ENCODE data around the gene FAM200A.
"Not testable (repeated sequence)": the region's sequence is repeated elsewhere in the genome, so short reads cannot be mapped to it uniquely, and the experiment has no call there.

FAM200A gene

GRCh38 chr7:99568770-99569169, 16.9 kb upstream of the FAM200A start:
- not testable (repeated sequence) for H2BK12ac ChIP-seq (ENCODE audit: low read length in 2 of 2); DNase-seq; H3K9me3 ChIP-seq (ENCODE audit: control insufficient read depth, low read length); H2BK5ac ChIP-seq (ENCODE audit: low read depth, low read length, poor library complexity, severe bottlenecking); H3K4me1 ChIP-seq (ENCODE audit: control insufficient read depth, insufficient read depth, low read depth, low read length); H2BK120ac ChIP-seq (ENCODE audit: low read depth, low read length); H2AK5ac ChIP-seq (ENCODE audit: low read length, severe bottlenecking); H3K4me2 ChIP-seq (ENCODE audit: low read length, poor library complexity, severe bottlenecking); H4K91ac ChIP-seq (ENCODE audit: low read length); H3K27me3 ChIP-seq (ENCODE audit: control insufficient read depth in 1 of 2, insufficient read depth in 1 of 2, low read length in 2 of 2); H3K23ac ChIP-seq (ENCODE audit: low read length in 2 of 2); H4K8ac ChIP-seq (ENCODE audit: low read length); H2AFZ ChIP-seq (ENCODE audit: low read depth, low read length); H3K4me3 ChIP-seq (ENCODE audit: insufficient read depth in 1 of 2, low read depth in 1 of 2, low read length in 2 of 2); H3K27ac ChIP-seq (ENCODE audit: low read length, poor library complexity, severe bottlenecking); H3K14ac ChIP-seq (ENCODE audit: low read length in 2 of 2); H3K9ac ChIP-seq (ENCODE audit: low read length); H3K18ac ChIP-seq (ENCODE audit: low read depth in 1 of 2, low read length in 2 of 2); H2BK15ac ChIP-seq (ENCODE audit: low read depth, poor library complexity, severe bottlenecking); H3K4ac ChIP-seq (ENCODE audit: low read depth in 1 of 2, low read length in 2 of 2)
- Histone ChIP-seq H3K79me1 (replicated peaks; ENCODE audit: low read length, poor library complexity, severe bottlenecking) (peaks cover 13% of the 10 kb centered on the region), H3K36me3 (ENCODE audit: control insufficient read depth in 1 of 2, insufficient read depth in 2 of 2, low read depth in 1 of 2, low read length in 2 of 2) (peaks cover 14 to 89% of the 10 kb centered on the region in 2 experiments)
- 100% methylated on average over 5 of the region's 7 CpGs for WGBS

- Histone ChIP-seq H3K27me3 (ENCODE audit: control insufficient read depth in 1 of 2, insufficient read depth in 1 of 2, low read length in 2 of 2) (no peaks in the 10 kb centered on the region), H3K4me1 (ENCODE audit: control insufficient read depth, insufficient read depth, low read depth, low read length) (peaks cover 14% of the 10 kb centered on the region), H3K79me1 (replicated peaks; ENCODE audit: low read length, poor library complexity, severe bottlenecking) (peaks cover 5% of the 10 kb centered on the region), H2AFZ (ENCODE audit: low read depth, low read length) (no peak overlapping the region), H3K23ac (ENCODE audit: low read length in 2 of 2) (no peak overlapping the region), H3K36me3 (ENCODE audit: control insufficient read depth in 1 of 2, insufficient read depth in 2 of 2, low read depth in 1 of 2, low read length in 2 of 2) (peaks cover 22 to 69% of the 10 kb centered on the region in 2 experiments), H3K14ac (ENCODE audit: low read length in 2 of 2) (no peak overlapping the region), H3K9ac (ENCODE audit: low read length) (peak overlapping the region; percentile 56), H3K4me2 (ENCODE audit: low read length, poor library complexity, severe bottlenecking) (peak overlapping the region; percentile 29), H3K4ac (ENCODE audit: low read depth in 1 of 2, low read length in 2 of 2) (no peak overlapping the region), H3K4me3 (ENCODE audit: insufficient read depth in 1 of 2, low read depth in 1 of 2, low read length in 2 of 2) (peak overlapping the region in 1 of 2 experiments; percentile 38), H3K9me3 (ENCODE audit: control insufficient read depth, low read length) (no peaks in the 10 kb centered on the region), H4K91ac (ENCODE audit: low read length) (no peak overlapping the region), H2BK12ac (ENCODE audit: low read length in 2 of 2) (no peak overlapping the region), H3K27ac (ENCODE audit: low read length, poor library complexity, severe bottlenecking) (peak overlapping the region; percentile 96), H2BK120ac (ENCODE audit: low read depth, low read length) (no peak overlapping the region), H2BK5ac (ENCODE audit: low read depth, low read length, poor library complexity, severe bottlenecking) (peak overlapping the region; percentile 86), H2BK15ac (ENCODE audit: low read depth, poor library complexity, severe bottlenecking) (no peak overlapping the region), H4K8ac (ENCODE audit: low read length) (no peak overlapping the region), H3K18ac (ENCODE audit: low read depth in 1 of 2, low read length in 2 of 2) (no peak overlapping the region), H2AK5ac (ENCODE audit: low read length, severe bottlenecking) (no peak overlapping the region)
- DNase-seq: peak; percentile 86
- 12% methylated on average over 10 of the region's 10 CpGs for WGBS
Observed at GRCh38 chr7:99563650-99564049, 11.7 kb upstream of the FAM200A start.

GRCh38 chr7:99562832-99563231, 10.9 kb upstream of the FAM200A start:
- Histone ChIP-seq H3K27me3 (ENCODE audit: control insufficient read depth in 1 of 2, insufficient read depth in 1 of 2, low read length in 2 of 2) (no peaks in the 10 kb centered on the region), H3K4me3 (ENCODE audit: insufficient read depth in 1 of 2, low read depth in 1 of 2, low read length in 2 of 2) (peak overlapping the region in 1 of 2 experiments; percentile 56), H3K4ac (ENCODE audit: low read depth in 1 of 2, low read length in 2 of 2) (no peak overlapping the region), H3K9me3 (ENCODE audit: control insufficient read depth, low read length) (no peaks in the 10 kb centered on the region), H2BK5ac (ENCODE audit: low read depth, low read length, poor library complexity, severe bottlenecking) (peak overlapping the region; percentile 59), H3K18ac (ENCODE audit: low read depth in 1 of 2, low read length in 2 of 2) (peak overlapping the region in 1 of 2 experiments; percentile 60), H2AK5ac (ENCODE audit: low read length, severe bottlenecking) (peak overlapping the region; percentile 88), H3K79me1 (replicated peaks; ENCODE audit: low read length, poor library complexity, severe bottlenecking) (peaks cover 5% of the 10 kb centered on the region), H2AFZ (ENCODE audit: low read depth, low read length) (no peak overlapping the region), H2BK120ac (ENCODE audit: low read depth, low read length) (no peak overlapping the region), H3K23ac (ENCODE audit: low read length in 2 of 2) (no peak overlapping the region), H3K36me3 (ENCODE audit: control insufficient read depth in 1 of 2, insufficient read depth in 2 of 2, low read depth in 1 of 2, low read length in 2 of 2) (peaks cover 20 to 65% of the 10 kb centered on the region in 2 experiments), H3K27ac (ENCODE audit: low read length, poor library complexity, severe bottlenecking) (peak overlapping the region; percentile 96), H3K9ac (ENCODE audit: low read length) (peak overlapping the region; percentile 100), H2BK15ac (ENCODE audit: low read depth, poor library complexity, severe bottlenecking) (no peak overlapping the region), H3K4me2 (ENCODE audit: low read length, poor library complexity, severe bottlenecking) (peak overlapping the region; percentile 36), H3K14ac (ENCODE audit: low read length in 2 of 2) (no peak overlapping the region), H4K8ac (ENCODE audit: low read length) (no peak overlapping the region), H4K91ac (ENCODE audit: low read length) (no peak overlapping the region), H2BK12ac (ENCODE audit: low read length in 2 of 2) (no peak overlapping the region), H3K4me1 (ENCODE audit: control insufficient read depth, insufficient read depth, low read depth, low read length) (peaks cover 14% of the 10 kb centered on the region)
- peak; percentile 99 for DNase-seq
- WGBS: 0% methylated on average over 2 of the region's 2 CpGs

- no peak overlapping the region for H3K14ac ChIP-seq (ENCODE audit: low read length in 2 of 2)
- H3K9me3 ChIP-seq (ENCODE audit: control insufficient read depth, low read length): no peaks in the 10 kb centered on the region
- peak overlapping the region in 1 of 2 experiments; percentile 56 for H3K4me3 ChIP-seq (ENCODE audit: insufficient read depth in 1 of 2, low read depth in 1 of 2, low read length in 2 of 2)
- H2BK5ac ChIP-seq (ENCODE audit: low read depth, low read length, poor library complexity, severe bottlenecking): peak overlapping the region; percentile 59
- H3K4ac ChIP-seq (ENCODE audit: low read depth in 1 of 2, low read length in 2 of 2): no peak overlapping the region
- no peak overlapping the region for H3K23ac ChIP-seq (ENCODE audit: low read length in 2 of 2)
- 51% methylated on average over 6 of the region's 9 CpGs for WGBS
- H3K79me1 ChIP-seq (replicated peaks; ENCODE audit: low read length, poor library complexity, severe bottlenecking): peaks cover 3% of the 10 kb centered on the region
- no peak overlapping the region for H2AFZ ChIP-seq (ENCODE audit: low read depth, low read length)
- H2BK12ac ChIP-seq (ENCODE audit: low read length in 2 of 2): peak overlapping the region in 1 of 2 experiments; percentile 90
- peaks cover 17 to 61% of the 10 kb centered on the region in 2 experiments for H3K36me3 ChIP-seq (ENCODE audit: control insufficient read depth in 1 of 2, insufficient read depth in 2 of 2, low read depth in 1 of 2, low read length in 2 of 2)
- H2AK5ac ChIP-seq (ENCODE audit: low read length, severe bottlenecking): peak overlapping the region; percentile 88
- peaks cover 14% of the 10 kb centered on the region for H3K4me1 ChIP-seq (ENCODE audit: control insufficient read depth, insufficient read depth, low read depth, low read length)
- no peaks in the 10 kb centered on the region for H3K27me3 ChIP-seq (ENCODE audit: control insufficient read depth in 1 of 2, insufficient read depth in 1 of 2, low read length in 2 of 2)
- no peak overlapping the region for H3K18ac ChIP-seq (ENCODE audit: low read depth in 1 of 2, low read length in 2 of 2)
- no peak overlapping the region for H4K8ac ChIP-seq (ENCODE audit: low read length)
- peak overlapping the region; percentile 100 for H3K9ac ChIP-seq (ENCODE audit: low read length)
- H2BK120ac ChIP-seq (ENCODE audit: low read depth, low read length): no peak overlapping the region
- H2BK15ac ChIP-seq (ENCODE audit: low read depth, poor library complexity, severe bottlenecking): no peak overlapping the region
- no peak for DNase-seq
- H4K91ac ChIP-seq (ENCODE audit: low read length): no peak overlapping the region
- peak overlapping the region; percentile 96 for H3K27ac ChIP-seq (ENCODE audit: low read length, poor library complexity, severe bottlenecking)
- H3K4me2 ChIP-seq (ENCODE audit: low read length, poor library complexity, severe bottlenecking): peak overlapping the region; percentile 36
Observed at GRCh38 chr7:99562114-99562784, 10.3 kb upstream of the FAM200A start.
